RCC 7860 (cell line): ENCODE data around the gene PLD6.
"Not testable (repeated sequence)": the region's sequence is repeated elsewhere in the genome, so short reads cannot be mapped to it uniquely, and the experiment has no call there.

Experiments
- DNase-seq: peaks from one replicate; pipeline ENCODE4 v3.0.0-alpha.2; 2015; ENCODE audit warnings: low spot score
- FAIRE-seq: peaks from 2 replicates; lab custom pipeline; 2012; peaks lifted over from hg19 to GRCh38; lab: Jason Lieb, UNC

PLD6 gene, protein sequence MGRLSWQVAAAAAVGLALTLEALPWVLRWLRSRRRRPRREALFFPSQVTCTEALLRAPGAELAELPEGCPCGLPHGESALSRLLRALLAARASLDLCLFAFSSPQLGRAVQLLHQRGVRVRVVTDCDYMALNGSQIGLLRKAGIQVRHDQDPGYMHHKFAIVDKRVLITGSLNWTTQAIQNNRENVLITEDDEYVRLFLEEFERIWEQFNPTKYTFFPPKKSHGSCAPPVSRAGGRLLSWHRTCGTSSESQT

DNA sequence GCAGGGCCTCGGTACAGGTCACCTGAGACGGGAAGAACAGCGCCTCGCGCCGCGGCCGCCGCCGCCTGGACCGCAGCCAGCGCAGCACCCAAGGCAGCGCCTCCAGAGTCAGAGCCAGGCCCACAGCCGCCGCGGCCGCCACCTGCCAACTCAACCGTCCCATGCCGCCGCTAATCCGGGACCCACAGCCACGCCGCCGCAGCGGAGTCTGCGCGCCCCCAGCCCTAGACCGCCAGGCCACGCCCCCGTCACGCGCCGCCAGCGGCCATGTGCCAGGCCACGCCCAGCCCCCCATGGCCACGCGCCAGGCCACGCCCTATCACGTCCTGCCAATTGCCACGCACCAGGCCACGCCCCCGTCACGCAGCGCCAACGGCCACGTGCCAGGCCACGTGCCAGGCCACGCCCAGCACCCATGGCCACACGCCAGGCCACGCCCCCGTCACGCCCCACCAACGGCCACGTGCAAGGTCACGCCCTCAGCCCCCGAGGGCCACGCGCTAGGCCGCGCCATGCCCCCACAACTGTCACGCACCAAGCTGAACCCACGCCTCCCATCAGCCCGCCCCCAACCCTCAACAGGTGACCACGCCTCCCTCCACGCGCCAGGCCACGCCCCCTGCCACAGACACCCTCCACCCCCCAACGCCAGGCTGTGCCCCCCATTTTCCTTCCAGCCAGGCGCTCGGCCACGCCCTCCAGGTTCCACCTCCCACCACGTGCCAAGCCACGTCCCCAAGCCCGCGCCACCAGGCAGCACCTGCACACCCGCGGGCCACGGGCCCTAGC, at the start of gene PLD6:
PLD6 (minus strand) TSS at position 210 of the 789 bp plus-strand sequence; CDS start at position 163, 47 bp downstream.
- DNase-seq = peak; percentile 78
- FAIRE-seq = no peak

DNA sequence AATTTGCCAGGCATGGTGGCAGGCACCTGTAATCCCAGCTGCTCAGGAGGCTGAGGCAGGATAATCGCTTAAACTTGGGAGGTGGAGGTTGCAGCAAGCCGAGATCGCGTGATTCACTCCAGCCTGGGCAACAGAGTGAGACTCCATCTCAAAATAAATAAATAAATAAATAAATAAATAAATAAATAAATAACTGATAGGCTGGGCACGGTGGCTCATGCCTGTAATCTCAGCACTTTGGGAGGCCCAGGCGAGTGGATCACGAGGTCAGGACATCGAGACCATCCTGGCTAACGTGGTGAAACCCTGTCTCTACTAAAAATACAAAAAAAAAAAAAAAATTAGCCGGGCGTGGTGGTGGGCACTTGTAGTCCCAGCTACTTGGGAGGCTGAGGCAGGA, 49.6 kb upstream of the PLD6 start:
- not testable (repeated sequence) for DNase-seq, FAIRE-seq

DNA sequence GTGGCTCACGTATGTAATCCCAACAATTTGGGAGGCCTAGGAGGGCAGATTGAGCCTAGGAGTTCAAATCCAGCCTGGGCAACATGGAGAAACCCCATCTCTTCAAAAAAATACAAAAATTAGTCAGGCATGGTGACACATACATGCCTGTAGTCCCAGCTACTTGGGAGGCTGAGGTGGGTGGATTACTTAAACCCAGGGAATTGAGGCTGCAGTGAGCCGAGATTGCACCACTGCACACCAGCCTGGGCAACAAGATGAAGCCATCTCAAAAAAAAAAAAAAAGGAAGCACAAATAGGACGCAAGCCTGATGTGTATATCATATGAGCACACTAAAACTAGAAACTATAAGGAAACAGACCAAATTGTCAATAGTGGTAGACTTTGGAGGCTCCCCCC, 47.9 kb upstream of the PLD6 start:
- DNase-seq (no peak), FAIRE-seq (no peak)

DNA sequence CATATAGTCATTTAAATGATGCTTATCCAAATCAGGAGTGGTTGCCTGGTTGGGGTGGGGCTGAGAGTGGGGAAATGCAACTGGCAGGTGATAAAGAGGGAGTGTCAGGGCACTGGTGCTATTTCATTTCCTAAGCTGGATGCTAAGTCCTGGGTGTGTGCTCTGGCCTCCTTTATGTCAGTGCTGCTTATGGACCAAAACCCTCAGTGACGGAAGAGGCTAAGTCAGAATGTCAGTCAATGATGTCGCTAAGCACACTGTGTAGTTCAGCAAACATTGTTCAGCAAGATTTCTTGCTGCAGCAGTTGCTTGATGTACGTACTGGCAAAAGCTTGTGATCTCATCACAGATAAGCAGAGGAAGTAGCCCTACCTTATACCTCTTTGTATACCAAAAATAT, 47.3 kb upstream of the PLD6 start:
- DNase-seq = no peak
- FAIRE-seq = no peak

DNA sequence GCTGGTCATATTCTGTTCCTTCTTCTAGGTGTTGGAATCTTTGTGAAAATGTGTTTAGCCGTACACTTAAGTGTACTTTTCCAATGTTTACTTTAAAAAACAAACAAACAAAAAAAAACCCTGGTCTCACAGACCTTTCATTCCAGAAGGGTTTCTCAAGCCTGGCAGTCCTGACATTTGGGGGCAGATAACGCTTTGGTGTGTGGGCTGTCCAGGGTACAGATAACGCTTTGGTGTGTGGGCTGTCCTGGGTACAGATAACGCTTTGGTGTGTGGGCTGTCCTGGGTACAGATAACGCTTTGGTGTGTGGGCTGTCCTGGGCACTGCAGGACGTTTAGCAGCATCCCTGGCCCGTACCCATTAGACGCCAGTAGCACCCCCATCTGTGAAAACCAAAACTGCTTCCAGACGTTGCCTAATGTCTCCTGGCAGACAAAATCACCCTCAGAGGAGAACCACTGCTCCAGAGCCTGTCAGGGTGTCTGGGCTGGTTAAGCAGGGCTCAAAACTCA, 46.1 kb upstream of the PLD6 start:
- DNase-seq = no peak
- FAIRE-seq = no peak

DNA sequence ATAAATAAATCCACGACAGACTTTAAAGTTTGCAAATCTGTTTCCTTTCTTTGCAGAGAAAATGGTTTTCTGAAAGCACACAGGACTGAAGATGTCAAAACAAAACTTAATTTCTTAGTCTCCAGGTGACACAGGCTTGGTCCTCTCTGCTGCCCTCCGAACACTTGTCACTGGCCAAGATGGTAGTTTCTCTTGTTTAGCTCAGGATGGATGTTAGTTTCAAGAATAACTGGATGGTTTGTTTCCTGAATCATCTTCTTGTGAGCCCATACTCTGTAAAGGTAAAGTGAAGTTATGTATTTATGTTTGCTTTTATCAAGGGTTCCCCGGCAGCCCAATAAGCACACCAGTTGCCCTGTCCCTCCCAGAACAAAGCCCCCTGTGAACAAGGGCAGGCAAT, 40.7 kb upstream of the PLD6 start:
- DNase-seq = no peak
- no peak for FAIRE-seq

DNA sequence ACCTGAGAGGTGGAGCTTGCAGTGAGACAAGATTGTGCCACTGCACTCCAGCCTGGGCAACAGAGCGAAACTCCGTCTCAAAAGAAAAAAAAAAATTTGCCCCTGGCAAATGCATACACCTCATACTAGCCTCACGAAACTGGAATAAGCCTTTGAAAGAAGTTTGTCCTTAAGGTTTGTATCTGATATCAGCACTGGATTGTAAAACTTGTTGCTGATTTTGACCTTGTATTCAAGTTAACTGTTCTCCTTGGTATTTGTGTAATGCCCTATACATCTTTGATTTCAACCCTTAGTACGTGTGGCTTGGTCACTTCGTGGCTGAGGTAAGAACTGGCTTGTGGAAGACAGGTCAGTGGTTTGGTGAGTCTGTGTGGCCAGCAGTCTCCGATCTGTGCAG, 37.0 kb upstream of the PLD6 start:
- FAIRE-seq (no peak), DNase-seq (no peak)

DNA sequence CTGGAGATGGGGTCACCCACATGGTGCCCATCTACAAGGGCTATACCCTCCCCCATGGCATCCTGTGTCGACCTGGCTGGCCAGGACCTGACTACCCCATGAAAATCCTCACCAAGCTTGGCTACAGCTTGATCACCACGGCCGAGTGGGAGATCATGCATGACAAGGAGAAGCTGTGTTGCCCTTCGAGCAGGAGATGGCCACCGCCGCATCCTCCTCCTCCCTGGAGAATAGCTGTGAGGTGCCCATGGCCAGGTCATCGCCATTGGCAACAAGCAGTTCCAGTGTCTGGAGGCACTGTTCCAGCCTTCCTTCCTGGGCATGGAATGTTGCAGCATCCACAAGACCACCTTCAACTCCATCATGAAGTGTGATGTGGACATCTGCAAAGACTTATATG, 36.1 kb upstream of the PLD6 start:
- DNase-seq (no peak), FAIRE-seq (no peak)

DNA sequence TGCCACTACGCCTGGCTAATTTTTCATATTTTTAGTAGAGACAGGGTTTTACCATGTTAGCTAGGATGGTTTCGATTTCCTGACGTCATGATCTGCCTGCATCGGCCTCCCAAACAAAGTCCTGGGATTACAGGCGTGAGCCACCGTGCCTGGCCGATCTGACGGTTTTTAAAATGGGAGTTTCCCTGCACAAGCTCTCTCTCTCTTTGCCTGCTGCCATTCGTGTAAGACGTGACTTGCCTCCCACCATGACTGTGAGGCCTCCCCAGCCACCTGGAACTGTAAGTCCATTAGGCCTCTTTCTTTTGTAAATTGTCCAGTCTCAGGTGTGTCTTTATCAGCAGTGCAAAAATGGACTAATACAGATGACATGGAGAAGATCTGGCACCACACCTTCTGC, 35.5 kb upstream of the PLD6 start:
- no peak for DNase-seq
- FAIRE-seq = no peak

DNA sequence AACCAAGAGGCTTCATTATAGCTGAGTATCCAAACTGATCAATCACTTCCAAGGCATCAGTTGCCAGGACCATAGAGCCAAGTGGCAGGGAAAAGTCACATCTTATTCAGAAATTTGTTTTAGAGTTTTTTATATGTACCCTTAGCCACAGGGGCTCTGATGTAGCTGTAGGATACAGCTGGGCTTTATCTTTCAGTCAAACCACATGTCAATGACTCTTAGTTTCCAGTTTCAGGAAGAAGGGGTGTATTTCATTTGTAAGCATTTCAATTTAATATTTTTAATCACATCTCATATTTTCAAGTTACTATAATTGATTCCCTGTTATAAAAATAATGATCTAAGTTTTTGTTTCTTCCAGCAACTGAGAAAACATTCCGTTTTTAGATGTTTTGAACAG, 33.7 kb upstream of the PLD6 start:
- no peak for DNase-seq

DNA sequence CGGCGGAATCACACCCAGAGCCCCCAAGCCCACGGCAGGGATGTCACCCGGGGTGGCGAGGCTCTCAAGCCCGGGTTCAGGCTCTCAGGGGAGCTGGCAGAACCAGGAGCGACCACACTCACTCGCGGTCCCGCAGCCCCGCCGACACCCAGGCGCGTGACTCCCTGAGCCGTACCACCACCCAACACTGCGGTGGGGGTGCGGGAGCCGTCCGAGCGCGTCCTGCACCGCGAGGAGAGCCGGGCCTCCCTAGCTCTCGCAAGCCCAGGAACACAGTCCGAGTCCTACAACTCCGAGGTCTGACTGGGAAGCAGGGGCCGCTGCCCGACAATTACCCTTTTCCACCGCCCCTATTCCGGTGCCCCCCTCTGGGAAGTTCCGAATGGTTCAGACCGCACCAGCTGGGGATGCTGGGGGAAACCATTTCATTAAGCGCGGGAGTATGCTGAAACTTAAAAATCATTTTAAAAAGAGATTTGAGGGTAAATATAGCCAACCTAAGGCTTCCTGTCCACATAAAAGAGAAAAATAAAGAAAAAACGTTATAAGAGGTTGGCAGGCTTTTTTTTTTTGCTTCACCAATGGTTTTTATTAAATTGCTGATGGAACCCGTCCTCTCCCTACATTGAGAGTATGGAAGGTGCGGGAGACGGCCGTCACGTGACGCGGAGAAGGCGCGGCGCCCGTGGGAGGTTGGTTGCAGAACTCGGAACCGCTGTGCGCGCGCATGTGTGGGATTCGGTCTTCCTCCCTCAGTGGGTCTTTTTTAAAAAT, 31.1 kb upstream of the PLD6 start, which contains the start of gene FLCN:
FLCN (minus strand) TSS at position 143 of the 774 bp plus-strand sequence. CDS start 9,031 bp downstream, outside the sequence.
- DNase-seq = peak; percentile 69
- no peak for FAIRE-seq

More for the DNA sequence above, 33.7 kb upstream of the PLD6 start:
- FAIRE-seq = no peak

DNA sequence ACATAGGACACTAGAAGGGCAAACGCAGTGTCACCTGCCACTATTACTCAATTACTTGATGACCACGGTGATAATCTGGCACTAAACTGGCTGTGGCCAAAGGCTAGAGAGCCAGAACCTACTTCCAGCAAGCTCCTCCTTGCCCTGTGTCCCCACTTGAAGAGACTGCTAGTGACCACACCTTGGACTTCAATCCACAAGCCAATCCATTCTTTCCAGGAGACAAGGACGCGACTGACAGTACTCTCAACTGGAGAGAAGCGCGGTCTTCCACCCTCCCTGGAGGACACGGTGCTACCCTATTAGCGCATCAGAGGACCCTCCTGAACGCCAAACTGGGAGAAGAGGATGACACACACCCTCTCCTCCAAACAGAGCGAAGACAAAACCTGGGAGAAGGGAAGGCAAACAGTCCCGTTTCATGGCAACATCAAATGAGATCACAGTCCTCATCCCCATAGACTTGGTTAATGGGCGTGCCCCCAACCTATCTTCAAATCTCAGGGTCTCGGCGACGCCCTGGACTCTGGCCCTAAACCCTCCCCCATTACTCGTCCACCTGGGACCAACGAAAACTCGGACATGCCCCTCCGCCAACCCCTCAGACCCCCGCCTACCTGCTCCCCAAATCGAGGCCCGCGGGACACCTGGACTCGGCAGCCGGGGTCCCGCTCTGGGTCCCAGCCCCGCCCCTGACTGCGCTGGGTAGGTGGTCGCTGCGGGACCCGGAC, 30.3 kb upstream of the PLD6 start:
- DNase-seq (peak; percentile 29), FAIRE-seq (no peak)

DNA sequence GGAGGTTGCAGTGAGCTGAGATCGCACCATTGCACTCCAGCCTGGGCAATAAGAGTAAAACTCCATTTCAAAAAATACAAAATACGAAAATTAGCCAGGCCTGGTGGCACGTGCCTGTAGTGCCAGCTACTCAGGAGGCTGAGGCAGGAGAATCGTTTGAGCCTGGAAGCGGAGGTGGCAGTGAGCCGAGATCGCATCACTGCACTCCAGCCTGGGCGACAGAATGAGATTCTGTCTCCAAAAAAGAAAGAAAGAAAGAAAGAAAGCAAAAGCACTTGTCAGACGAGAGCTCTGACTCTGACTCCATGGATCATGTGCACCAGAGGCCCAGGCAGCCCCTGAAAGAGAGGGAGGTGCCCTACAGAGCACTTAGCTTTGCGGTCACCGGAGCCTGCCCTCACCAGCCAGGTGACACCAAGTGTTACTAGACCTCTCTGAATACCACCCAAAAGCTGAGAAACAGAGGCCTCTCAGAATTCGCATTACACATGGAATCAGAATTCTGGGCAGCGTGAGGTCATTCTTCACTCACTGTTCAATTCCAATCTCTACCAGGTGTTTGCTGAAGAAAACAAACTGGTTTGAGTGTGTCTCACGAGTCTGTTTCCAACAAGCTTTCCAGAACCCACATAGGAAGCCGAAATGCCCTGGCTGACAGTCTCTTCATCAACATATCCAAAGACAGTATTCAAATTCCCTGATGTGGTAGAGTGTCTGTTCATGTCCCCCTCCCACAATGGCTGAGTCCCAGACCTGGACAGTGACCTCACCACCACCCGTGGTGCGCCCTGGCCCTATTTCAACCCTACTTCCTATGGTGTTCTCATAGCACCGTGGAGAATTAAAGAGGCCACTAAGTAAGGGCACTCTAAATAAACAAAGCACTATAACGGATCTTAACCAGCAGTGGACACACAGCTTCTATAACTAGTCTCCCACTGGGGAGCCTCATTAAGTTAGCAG, 29.4 kb upstream of the PLD6 start:
- DNase-seq (peak; percentile 70), FAIRE-seq (no peak)

DNA sequence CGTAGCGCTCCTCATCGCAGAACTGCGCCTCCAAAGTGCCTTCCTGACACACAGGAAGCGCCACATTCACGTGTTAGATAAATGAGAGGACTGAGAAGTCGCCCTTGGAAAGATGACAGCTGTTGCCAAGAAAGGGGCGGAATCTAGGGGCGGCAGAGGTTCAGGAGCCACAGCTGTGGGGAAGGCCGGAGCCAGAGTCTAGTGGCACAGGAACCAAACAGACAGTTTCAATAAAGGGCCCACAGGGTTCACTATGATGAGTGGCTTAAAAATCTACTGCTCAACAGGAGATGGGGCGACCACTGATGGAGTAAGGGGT, 26.1 kb upstream of the PLD6 start:
- no peak for DNase-seq
- no peak for FAIRE-seq

DNA sequence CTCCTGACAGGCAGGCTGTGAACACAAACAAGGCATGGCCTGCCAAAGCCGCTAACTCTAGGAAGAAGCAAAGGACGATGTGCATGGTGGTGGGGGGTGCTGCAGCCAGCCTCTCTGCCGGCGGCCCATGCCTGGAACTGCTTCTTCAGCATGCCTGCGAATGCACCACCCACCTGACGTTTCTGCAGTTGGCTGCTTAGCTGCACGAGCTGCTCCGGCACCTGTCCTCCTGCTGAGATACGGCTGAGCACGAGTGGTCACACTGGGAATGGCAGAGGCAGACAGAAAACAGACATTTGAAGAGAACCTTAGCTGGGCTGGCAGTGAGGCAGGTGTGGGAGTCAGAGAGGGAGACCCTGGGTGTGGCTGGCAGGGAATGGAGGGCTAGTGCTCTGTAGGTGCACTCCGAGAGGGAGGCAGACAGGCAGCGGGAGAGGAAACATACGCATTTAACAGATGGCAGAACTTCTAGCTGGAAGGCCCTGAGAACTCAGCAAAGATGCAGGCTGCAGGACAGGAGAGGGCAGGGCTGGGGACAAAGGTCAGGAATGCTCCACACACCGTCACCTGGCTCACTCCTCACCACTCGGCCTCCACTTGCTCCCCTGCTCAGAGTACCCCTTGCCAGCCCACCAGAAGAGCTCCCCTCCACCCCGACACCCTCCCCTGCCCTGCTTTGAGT, 25.6 kb upstream of the PLD6 start:
- DNase-seq (no peak), FAIRE-seq (no peak)

DNA sequence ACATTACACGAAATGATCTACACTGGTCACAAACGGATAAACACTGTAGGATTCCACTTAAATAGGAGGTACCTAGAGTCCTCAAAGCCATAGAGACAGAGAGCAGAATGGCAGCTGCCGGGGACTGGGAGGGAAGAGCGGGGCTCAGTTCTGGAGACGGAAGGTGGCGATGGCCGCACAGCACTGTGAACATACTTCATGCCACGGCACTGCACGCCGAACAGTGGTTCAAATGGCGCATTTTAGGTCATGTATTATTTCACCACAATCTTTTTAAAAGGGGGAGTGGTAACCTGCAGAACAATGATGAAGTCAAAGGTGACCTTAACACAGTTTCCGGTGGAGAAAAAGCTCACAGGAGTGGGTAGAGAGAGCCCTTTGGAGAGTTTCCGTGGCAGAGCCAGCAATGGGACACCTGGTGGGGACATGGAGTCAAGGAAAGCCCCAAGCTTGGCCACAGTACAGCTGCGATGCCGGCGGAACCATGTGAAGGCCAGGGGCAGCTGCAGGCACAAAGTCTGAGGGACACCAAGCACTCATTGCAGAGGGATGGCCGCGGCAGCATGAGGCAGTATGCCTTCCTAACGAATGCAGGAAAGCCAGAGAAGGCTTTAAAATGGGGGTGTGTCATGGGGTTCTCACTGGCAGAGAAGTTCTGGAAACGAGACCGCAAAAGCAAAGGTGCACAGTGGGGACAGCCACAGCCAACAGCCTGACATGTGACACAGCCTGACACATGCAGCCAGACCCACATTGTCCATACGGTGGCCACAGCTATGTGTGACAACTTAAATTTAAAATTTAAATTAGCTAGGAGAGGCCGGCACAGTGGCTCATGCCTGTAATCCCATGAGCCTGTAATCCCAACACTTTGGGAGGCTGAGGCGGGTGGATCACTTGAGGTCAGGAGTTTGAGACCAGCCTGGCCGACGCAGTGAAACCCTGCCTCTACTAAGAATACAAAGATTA, 23.6 kb upstream of the PLD6 start:
- FAIRE-seq (no peak), DNase-seq (no peak)

DNA sequence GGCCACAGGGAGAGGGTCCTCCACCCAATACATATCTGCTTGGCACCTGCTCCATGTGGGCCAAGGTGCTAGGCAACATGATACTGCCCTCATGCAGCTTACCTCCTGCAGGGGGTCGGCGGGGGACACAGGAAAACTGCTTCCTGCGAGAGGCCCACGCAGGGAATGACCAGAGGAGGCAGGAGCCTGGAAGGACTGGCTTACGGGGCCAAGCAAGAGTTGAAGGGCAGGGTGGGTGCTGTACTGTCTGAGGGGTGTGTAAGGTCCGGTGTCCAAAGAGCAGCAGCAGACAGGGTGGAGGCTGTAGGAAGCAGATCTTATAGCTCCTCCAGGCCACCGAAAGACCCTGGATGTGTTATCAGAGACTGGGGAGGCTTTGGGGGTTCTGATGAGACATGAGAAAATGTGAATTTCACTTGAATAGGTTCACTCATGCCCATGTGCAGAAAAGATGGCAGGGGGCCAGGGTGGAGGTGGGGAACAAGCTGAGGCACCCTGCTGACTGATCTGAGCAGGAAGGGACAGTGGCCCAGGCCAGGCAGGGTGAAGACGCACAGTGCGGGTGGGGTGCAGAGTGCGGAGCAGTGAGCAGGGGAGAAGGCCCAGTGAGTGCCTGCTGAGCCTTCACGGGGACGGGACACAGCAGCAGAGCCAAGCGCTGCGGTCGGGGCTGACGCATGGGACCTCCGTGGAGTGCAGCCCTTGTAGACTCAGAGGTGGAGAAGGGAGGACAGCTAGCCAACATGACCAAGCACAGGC, 22.6 kb upstream of the PLD6 start:
- FAIRE-seq (no peak), DNase-seq (no peak)
